ENCODE data around the gene LRRC66.

The LRRC66 gene

GRCh38 chr4:51999250-51999649, 20.9 kb downstream of the LRRC66 start:
- H3K4me3 ChIP-seq (ENCODE audit: low read depth, low read length): no peak overlapping the region
- no peak for DNase-seq (ENCODE audit: low read depth)
- no peak for TF ChIP-seq CTCF (conservative IDR thresholded peaks at IDR 0.05; ENCODE audit: low read depth, low read length)

- DNase-seq (ENCODE audit: low read depth): no peak
- no peak overlapping the region for H3K4me3 ChIP-seq (ENCODE audit: low read depth, low read length)
- no peak for TF ChIP-seq CTCF (conservative IDR thresholded peaks at IDR 0.05; ENCODE audit: low read depth, low read length)
Measured at GRCh38 chr4:51998837-51999236, 21.3 kb downstream of the LRRC66 start.

GRCh38 chr4:51997647-51998046, 22.5 kb downstream of the LRRC66 start:
- no peak for DNase-seq (ENCODE audit: low read depth)
- no peak for TF ChIP-seq CTCF (conservative IDR thresholded peaks at IDR 0.05; ENCODE audit: low read depth, low read length)
- no peak overlapping the region for H3K4me3 ChIP-seq (ENCODE audit: low read depth, low read length)

- DNase-seq (ENCODE audit: low read depth): no peak
- no peak for TF ChIP-seq CTCF (conservative IDR thresholded peaks at IDR 0.05; ENCODE audit: low read depth, low read length)
- no peak overlapping the region for H3K4me3 ChIP-seq (ENCODE audit: low read depth, low read length)
Measured at GRCh38 chr4:51995647-51996220, 24.4 kb downstream of the LRRC66 start.

- H3K4me3 ChIP-seq (ENCODE audit: low read depth, low read length): no peak overlapping the region
- DNase-seq (ENCODE audit: low read depth): no peak
- no peak for TF ChIP-seq CTCF (conservative IDR thresholded peaks at IDR 0.05; ENCODE audit: low read depth, low read length)
Measured at GRCh38 chr4:51965862-51966261, 54.3 kb downstream of the LRRC66 start.

GRCh38 chr4:51963841-51964517, 56.2 kb downstream of the LRRC66 start:
- no peak for TF ChIP-seq CTCF (conservative IDR thresholded peaks at IDR 0.05; ENCODE audit: low read depth, low read length)
- no peak overlapping the region for H3K4me3 ChIP-seq (ENCODE audit: low read depth, low read length)
- peak; percentile 4 for DNase-seq (ENCODE audit: low read depth)

GRCh38 chr4:51960486-51960885, 59.7 kb downstream of the LRRC66 start:
- DNase-seq (ENCODE audit: low read depth): no peak
- no peak for TF ChIP-seq CTCF (conservative IDR thresholded peaks at IDR 0.05; ENCODE audit: low read depth, low read length)
- H3K4me3 ChIP-seq (ENCODE audit: low read depth, low read length): no peak overlapping the region

Measured in choroid plexus epithelial cell (primary cell).